Esophagus squamous epithelium (tissue), 5 donors: Measurements from ENCODE around the gene NECTIN1. TPM values are rescaled to one million over a fixed set of nuclear protein-coding genes. Genes with fewer than 3 reads are reported as not detected.
A peak's percentile ranks its signal among the peaks of the same experiment; 100 is the strongest.

Source experiments
- DNase-seq: peaks from one replicate; lab custom pipeline; 2025; lab: John Stamatoyannopoulos, UW
- H3K27ac ChIP-seq, 4 donors: fragments of 200-600 bp; sonication (generic); one replicate each; pipeline ENCODE4 v1.5.1; 2016 to 2019; ENCODE audit warnings: mild to moderate bottlenecking in 1 of 4
- H3K27me3 ChIP-seq, 4 donors: fragments of 200-600 bp; sonication (generic); 1 replicate in 3 of 4; 2 replicates in 1 of 4; pipeline versions ENCODE4 v1.5.1 to v1.6.0; 2017 to 2021; ENCODE audit warnings: antibody characterized with exemption in 1 of 4
- H3K36me3 ChIP-seq, 3 donors: fragments of 200-600 bp; sonication (generic); one replicate each; pipeline ENCODE4 v1.5.1; 2016 to 2019
- H3K4me1 ChIP-seq, 3 donors: fragments of 200-600 bp; sonication (generic); one replicate each; pipeline ENCODE4 v1.5.1; 2017 to 2019
- H3K4me3 ChIP-seq, 4 donors: fragments of 200-600 bp; sonication (generic); 1 replicate in 3 of 4; 2 replicates in 1 of 4; pipeline ENCODE4 v1.5.1; 2016 to 2019; ENCODE audit warnings: mild to moderate bottlenecking in 2 of 4, moderate library complexity in 1 of 4
- H3K9me3 ChIP-seq, 3 donors: fragments of 200-600 bp; sonication (generic); one replicate each; pipeline ENCODE4 v1.5.1; 2016 to 2019
- CTCF ChIP-seq, 6 experiments: fragments of 450-650 bp in 4 of 6; fragments of 200-600 bp in 2 of 6; sonication (generic) in 2 of 6; IDR thresholded peaks; one replicate each; pipeline ENCODE4 v1.5.1; 2016 to 2019; ENCODE audit warnings: antibody characterized with exemption in 6 of 6, mild to moderate bottlenecking in 4 of 6, moderate library complexity in 4 of 6
- POLR2A ChIP-seq, 4 donors: fragments of 450-650 bp; IDR thresholded peaks; one replicate each; pipeline ENCODE4 v1.6.1; 2017; ENCODE audit warnings: antibody characterized with exemption in 4 of 4, mild to moderate bottlenecking in 4 of 4, moderate library complexity in 3 of 4
- WGBS, 2 donors: methylation state at CpG; one replicate each; pipeline ENCODE4 v1.1.5; 2018; 5-methylcytosine and 5-hydroxymethylcytosine counted together
- intact Hi-C: fragments of 100-400 bp; cut with DNase I; formaldehyde crosslinking; loops from one replicate; pipeline ENCODE4 v1.15.0; 2022
- total RNA-seq, 4 donors: library from RNA; depleted of rRNA; stranded (reverse); fragments of >200 nt; gene quantifications; one replicate each; pipeline ENCODE4 v1.1.0, GENCODE V29; 2016
- donor health status: DM: yes; HTN: yes; CAD: no.

NECTIN1 gene
- total RNA-seq, 4 donors from 2014 or later, result 72.5 to 163 (median 117) TPM

- Histone ChIP-seq H3K27ac (peak overlapping the region; percentile 52 to 80 (median 71)), H3K36me3 (peaks cover 0 to 49% (median 4%) of the 10 kb centered on the region in 3 donors), H3K4me1 (peaks cover 28 to 100% (median 33%) of the 10 kb centered on the region in 3 donors), H3K9me3 (no peaks in the 10 kb centered on the region), H3K27me3 (no peaks in the 10 kb centered on the region), H3K4me3 (peak overlapping the region in 1 of 4 donors; percentile 11)
- intact Hi-C loops, result no loop called here
- TF ChIP-seq POLR2A (IDR thresholded peaks at IDR 0.05), result no peak
- no peak for TF ChIP-seq CTCF (IDR thresholded peaks at IDR 0.05)
- 58 to 69% methylated on average over 6 to 8 of the region's 18 CpGs for WGBS, 2 donors
- no peak for DNase-seq
Measured at GRCh38 chr11:119720311-119720913, 8.6 kb downstream of the NECTIN1 start.

GRCh38 chr11:119717839-119718534 is 11.0 kb downstream of the NECTIN1 start:
- peaks cover 0 to 49% (median 0%) of the 10 kb centered on the region in 3 donors for H3K36me3 ChIP-seq
- peaks cover 30 to 100% (median 43%) of the 10 kb centered on the region in 3 donors for H3K4me1 ChIP-seq
- no peak for DNase-seq
- TF ChIP-seq CTCF (IDR thresholded peaks at IDR 0.05) (no peak), POLR2A (IDR thresholded peaks at IDR 0.05) (no peak)
- H3K27me3 ChIP-seq, result no peaks in the 10 kb centered on the region
- H3K4me3 ChIP-seq, result no peak overlapping the region
- no peaks in the 10 kb centered on the region for H3K9me3 ChIP-seq
- peak overlapping the region in 2 of 4 donors; percentile 51 to 84 for H3K27ac ChIP-seq
- intact Hi-C loops, result no loop called here
- 53 to 90% methylated on average over 7 of the region's 14 CpGs for WGBS, 2 donors

- Histone ChIP-seq H3K27me3 (no peaks in the 10 kb centered on the region), H3K4me1 (peaks cover 25 to 100% (median 34%) of the 10 kb centered on the region in 3 donors), H3K9me3 (no peaks in the 10 kb centered on the region), H3K36me3 (peaks cover 0 to 49% (median 0%) of the 10 kb centered on the region in 3 donors), H3K4me3 (no peak overlapping the region), H3K27ac (peak overlapping the region; percentile 4 to 84 (median 28))
- intact Hi-C loops, result no loop called here
- TF ChIP-seq POLR2A (IDR thresholded peaks at IDR 0.05) (no peak), CTCF (IDR thresholded peaks at IDR 0.05) (no peak)
- WGBS, 2 donors, result 84 to 93% methylated on average over 21 to 26 of the region's 30 CpGs
- DNase-seq, result no peak
Measured at GRCh38 chr11:119716582-119717498, 12.2 kb downstream of the NECTIN1 start.

- DNase-seq, result no peak
- Histone ChIP-seq H3K36me3 (peaks cover 0 to 47% (median 0%) of the 10 kb centered on the region in 3 donors), H3K4me3 (no peak overlapping the region), H3K9me3 (no peaks in the 10 kb centered on the region), H3K4me1 (peaks cover 13 to 92% (median 22%) of the 10 kb centered on the region in 3 donors), H3K27me3 (no peaks in the 10 kb centered on the region), H3K27ac (peak overlapping the region; percentile 9 to 84 (median 78))
- no peak for TF ChIP-seq CTCF (IDR thresholded peaks at IDR 0.05)
- TF ChIP-seq POLR2A (IDR thresholded peaks at IDR 0.05), result no peak
- intact Hi-C loops, result no loop called here
- 57 to 76% methylated on average over 5 to 6 of the region's 6 CpGs for WGBS, 2 donors
Measured at GRCh38 chr11:119714590-119714989, 14.4 kb downstream of the NECTIN1 start.
